NCI-H146 (cell line): ENCODE measurements around the gene ANKRD30B.
"Not testable (repeated sequence)": the region's sequence is repeated elsewhere in the genome, so short reads cannot be mapped to it uniquely, and the experiment has no call there.

Experiments used
- DNase-seq: peaks from one replicate; lab custom pipeline; 2025; lab: John Stamatoyannopoulos, UW

ANKRD30B gene

DNA sequence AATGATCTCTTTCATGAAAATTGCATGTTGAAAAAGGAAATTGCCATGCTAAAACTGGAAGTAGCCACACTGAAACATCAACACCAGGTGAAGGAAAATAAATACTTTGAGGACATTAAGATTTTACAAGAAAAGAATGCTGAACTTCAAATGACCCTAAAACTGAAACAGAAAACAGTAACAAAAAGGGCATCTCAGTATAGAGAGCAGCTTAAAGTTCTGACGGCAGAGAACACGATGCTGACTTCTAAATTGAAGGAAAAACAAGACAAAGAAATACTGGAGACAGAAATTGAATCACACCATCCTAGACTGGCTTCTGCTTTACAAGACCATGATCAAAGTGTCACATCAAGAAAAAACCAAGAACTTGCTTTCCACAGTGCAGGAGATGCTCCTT is 103.6 kb downstream of the ANKRD30B start:
- not testable (repeated sequence) for DNase-seq

DNA sequence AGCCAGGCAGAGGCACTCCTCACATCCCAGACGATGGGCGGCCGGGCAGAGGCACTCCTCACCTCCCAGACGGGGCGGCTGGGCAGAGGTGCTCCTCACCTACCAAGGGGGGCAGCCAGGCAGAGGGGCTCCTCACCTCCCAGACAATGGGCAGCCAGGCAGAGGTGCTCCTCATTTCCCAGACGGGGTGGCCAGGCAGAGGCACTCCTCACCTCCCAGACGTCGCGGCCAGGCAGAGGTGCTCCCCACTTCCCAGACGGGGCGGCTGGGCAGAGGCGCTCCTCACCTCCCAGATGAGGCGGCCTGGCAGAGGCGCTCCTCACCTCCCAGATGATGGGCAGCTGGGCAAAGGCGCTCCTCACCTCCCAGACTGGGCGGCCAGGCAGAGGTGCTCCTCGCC is 107.7 kb downstream of the ANKRD30B start:
- not testable (repeated sequence) for DNase-seq

DNA sequence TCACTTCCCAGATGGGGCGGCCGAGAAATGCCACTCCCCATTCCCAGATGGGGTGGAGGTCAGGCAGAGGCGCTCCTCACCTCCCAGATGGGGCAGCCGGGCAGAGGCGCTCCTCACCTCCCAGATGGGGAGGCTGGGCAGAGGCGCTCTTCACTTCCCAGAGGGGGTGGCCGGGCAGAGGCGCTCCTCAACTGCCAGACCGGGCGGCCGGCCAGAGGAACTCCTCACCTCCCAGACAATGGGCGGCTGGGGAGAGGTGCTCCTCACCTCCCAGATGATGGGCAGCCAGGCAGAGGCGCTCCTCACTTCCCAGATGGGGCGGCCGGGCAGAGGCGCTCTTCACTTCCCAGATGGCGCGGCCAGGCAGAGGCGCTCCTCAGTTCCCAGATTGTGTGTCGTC is 108.3 kb downstream of the ANKRD30B start:
- DNase-seq = not testable (repeated sequence)

DNA sequence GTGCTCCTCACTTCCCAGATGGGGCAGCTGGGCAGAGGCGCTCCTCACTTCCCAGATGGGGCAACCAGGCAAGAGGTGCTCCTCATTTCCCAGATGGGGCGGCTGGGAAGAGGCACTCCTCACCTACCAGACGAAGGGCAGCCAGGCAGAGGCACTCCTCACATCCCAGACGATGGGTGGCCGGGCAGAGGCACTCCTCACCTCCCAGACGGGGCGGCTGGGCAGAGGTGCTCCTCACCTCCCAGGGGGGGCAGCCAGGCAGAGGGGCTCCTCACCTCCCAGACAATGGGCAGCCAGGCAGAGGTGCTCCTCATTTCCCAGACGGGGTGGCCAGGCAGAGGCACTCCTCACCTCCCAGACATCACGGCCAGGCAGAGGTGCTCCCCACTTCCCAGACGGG is 110.5 kb downstream of the ANKRD30B start:
- DNase-seq = not testable (repeated sequence)

DNA sequence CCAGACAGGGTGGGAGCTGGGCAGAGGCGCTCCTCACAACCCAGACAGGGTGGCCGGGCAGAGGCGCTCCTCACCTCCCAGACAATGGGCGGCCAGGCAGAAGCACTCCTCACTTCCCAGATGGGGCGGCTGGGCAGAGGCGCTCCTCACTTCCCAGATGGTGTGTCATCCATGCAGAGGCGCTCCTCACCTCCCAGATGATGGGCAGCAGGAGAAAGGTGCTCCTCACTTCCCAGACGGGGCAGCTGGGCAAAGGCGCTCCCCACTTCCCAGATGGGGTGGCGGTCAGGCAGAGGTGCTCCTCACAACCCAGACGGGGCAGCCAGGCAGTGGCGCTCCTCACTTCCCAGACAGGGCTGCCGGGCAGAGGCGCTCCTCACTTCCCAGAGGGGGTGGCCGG is 112.0 kb downstream of the ANKRD30B start:
- DNase-seq = not testable (repeated sequence)

DNA sequence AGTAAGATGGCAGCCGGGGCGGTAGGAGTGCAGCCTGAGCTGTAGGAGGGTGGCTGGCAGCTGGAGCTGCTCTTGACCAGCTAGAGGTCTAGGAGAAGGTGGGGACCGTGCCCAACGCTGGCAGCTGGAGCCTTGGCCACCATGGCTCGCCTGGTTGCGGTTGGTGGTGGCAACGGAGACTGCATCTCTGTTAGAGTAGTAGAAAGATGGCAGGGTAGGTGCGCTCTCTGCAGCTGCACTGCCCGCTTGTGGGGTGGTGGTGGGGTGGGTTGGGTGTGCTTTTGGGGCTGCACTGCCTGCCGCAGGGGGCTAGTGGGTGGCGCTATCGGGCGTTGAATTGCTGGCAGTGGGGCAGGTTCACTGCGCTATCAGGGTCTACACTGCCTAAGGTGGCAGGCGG is 118.5 kb downstream of the ANKRD30B start:
- DNase-seq = not testable (repeated sequence)

DNA sequence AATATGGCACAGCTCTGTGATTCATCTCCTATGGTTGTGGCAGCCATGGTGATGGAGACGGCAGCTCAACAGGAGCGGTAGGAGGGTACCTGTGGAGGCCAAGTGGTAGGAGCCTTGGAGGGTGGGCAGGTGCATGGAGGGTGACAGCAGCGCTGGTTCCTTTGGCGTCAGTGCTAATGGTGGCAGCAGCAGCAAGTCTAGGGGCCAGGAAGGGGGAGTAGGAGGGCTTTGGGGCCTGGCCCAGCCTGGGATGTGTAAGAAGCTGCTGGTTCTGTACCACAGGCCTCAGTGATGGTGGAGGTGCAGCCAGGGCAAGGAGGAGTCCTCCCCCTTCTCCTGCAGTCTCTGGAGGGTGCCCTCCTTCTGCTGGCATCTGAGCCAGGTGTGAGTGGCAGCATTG is 120.0 kb downstream of the ANKRD30B start:
- DNase-seq = not testable (repeated sequence)

DNA sequence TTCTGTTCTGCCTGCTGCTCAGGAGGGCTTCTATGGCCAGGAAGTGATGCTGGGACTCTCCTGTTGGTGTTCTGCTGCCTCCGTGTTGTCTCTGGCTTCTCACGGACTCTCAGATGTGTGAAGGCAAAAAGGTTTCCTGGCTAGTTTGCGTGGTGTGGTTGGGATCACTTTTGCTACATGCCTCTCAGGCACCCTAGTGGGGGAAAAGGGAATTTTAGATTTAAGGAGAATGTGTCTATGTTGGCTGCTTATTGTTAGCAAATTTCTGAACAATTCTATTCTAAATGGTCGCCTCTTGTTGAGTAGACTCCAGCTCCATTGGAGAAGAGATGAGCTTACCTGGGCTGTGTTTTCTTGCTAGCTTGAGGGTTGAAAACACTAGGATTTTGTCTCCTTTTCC is 120.9 kb downstream of the ANKRD30B start:
- DNase-seq = not testable (repeated sequence)

DNA sequence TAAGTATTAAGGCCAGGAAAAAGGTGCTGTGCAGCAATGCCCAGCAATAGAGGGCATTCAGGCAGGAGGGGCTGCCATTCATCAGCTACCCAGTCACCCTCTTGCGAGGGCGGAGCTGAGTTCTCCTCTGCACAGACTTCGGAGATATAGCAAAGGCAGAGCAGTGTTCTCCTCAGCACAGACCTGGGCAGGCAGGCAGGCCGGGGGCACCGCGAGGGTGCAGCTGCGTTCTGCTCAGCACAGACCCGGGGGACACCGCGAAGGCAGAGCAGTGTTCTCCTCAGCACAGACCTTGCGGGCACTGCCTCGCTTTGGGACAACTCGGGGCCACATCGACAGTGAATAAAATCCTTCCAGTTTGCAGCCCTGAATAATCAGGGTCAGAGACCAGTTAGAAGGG is 130.9 kb downstream of the ANKRD30B start:
- DNase-seq = not testable (repeated sequence)

DNA sequence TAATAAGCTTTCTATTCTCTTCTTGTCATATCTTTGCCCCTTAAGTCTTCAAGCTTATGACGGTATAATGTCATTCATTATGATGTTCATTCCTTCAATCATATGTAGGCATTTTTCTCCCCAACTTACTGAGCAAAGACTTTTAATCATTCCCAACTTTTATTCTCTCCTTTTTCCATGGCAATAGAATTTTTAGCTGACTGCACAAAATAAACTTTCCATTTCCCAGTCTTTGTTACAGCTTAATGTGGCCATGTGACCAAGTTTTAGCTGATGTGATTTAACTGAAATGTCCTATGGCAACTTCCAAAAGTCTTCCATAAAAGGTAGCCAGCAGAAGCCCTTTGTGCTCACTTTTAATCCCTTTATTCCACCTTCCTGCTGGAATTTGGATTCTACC is 152.5 kb downstream of the ANKRD30B start:
- no peak for DNase-seq
